ENCODE measurements around the gene CAND1.

- TF ChIP-seq CTCF (conservative IDR thresholded peaks at IDR 0.05; ENCODE audit: low read length) (no peak), EZH2phosphoT487 (IDR thresholded peaks at IDR 0.05; ENCODE audit: borderline replicate concordance) (no peak)
These were observed 33.0 kb downstream of the CAND1 start for GRCh38 chr12:67302162-67302561.
